Activated naive CD4-positive, alpha-beta T cell (primary cell): ENCODE measurements around the gene CCDC191.

ENCODE experiments used
- DNase-seq, 4 experiments: peaks; one replicate each; lab custom pipeline; 2025; lab: John Stamatoyannopoulos, UW

CCDC191 gene

GRCh38 chr3:114057011-114057347 is 653 bp upstream of the CCDC191 start:
- no peak for DNase-seq

- no peak for DNase-seq
Observed at GRCh38 chr3:114052216-114052615, 4.1 kb downstream of the CCDC191 start.

DNA sequence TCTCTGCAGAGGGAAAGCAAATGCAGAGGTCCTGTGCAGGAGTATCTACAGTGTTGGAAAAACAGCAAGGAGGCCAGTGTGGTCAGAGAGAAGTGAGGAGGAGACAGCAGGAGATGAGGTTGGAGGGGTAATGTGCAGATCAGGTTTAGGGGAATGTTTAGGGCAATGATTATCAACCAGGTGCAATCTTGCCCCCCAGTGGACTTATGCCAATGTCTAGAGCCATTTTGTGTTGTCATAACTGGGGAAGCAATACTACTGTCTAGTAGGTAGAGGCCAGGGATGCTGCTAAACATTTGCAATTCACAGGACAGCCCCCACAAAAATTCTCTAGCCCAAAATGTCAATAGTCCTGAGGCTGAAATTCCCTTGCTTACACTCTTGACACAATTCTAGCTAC is 13.1 kb downstream of the CCDC191 start:
- DNase-seq: no peak

- no peak for DNase-seq
Observed at GRCh38 chr3:114035896-114036295, 20.4 kb downstream of the CCDC191 start.

DNA sequence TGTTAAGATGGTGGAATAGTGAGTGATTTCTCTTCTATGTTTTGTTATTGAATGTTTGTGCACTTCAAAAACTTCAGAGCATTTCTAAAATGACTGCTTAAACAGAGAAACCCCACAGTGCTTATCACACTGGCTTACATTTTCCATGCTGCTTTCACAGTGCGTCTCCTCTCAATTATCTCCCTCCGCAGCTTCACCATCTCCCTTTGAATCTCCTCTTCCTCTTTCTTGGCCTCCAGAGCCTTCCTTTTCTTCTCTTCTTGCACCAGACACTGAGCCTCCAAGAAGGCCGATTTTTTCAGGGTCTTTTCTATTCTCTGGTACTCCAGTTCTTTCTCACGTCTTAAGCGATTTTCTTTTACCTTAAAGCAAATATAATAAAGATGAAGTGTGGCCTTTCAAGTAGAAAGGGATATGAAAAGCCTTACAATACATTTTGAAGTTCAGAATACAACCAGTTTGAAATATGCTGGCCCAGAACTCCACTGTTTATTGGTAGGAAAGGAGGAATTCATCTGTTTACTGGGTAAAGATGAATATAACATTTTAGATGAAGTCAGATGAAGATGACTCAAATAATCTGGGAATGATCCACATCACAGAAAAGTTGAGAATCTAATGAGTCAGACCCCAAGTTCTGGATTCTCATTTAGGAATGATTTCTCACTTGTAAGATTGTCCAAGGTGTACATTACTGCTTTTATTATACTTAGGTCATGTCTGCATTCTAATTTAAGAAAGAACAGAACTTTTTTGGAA is 21.4 kb downstream of the CCDC191 start:
- no peak for DNase-seq

- no peak for DNase-seq
Observed at GRCh38 chr3:114034211-114034610, 22.1 kb downstream of the CCDC191 start.

DNA sequence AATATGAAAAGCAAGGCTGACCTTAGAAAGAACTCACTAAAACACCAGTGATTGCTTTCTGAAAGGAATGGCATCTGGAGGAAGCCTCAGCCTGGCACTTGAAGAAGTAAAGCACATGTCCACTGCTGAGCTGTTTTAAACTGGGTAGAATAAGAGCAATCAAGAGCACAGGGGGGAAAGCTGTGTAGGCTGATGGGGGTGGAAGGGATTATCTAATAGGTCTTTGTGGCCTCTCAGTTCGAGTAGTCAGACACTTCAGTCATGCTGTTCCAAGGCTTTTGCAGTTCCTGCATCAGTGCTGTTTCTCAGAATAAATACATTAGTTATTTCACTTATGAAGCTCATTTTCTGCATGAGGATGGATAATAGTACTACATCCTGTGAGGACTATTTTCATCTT is 22.6 kb downstream of the CCDC191 start:
- no peak for DNase-seq

- DNase-seq: no peak
Observed at GRCh38 chr3:114026331-114026730, 30.0 kb downstream of the CCDC191 start.

- no peak for DNase-seq
Observed at GRCh38 chr3:114025451-114025850, 30.9 kb downstream of the CCDC191 start.

DNA sequence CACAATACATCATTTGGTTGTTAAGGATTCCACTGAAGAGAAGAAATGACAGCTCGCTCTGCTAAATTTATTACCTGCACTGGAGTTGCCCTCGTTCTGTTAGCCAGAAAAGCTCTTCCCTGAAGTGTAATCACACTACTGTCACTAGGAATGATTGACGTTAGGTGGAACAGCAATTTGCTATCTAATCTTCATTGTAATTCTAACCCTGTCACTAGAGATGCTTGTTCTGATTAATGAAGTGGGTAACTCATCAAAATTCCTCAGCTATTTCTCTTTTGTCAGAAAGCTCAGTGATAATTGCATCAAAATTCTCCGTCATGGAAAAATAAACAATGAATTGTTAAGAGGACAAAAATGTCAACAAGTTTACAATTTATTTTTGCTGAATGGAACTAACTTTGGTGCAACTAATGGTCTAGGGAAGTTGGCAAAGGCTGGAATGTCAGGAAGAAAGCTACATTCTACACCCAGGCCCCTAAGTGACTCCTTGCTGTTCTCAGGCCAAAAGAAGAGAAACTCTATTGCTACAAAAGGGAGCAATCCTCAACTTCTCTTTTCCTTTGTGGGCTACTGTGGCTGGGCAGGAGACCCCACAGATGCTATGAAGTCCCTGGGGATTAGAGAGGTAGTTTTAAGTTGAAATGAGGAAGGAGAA is 34.1 kb downstream of the CCDC191 start:
- no peak for DNase-seq

GRCh38 chr3:114020907-114021306 is 35.4 kb downstream of the CCDC191 start:
- no peak for DNase-seq

DNA sequence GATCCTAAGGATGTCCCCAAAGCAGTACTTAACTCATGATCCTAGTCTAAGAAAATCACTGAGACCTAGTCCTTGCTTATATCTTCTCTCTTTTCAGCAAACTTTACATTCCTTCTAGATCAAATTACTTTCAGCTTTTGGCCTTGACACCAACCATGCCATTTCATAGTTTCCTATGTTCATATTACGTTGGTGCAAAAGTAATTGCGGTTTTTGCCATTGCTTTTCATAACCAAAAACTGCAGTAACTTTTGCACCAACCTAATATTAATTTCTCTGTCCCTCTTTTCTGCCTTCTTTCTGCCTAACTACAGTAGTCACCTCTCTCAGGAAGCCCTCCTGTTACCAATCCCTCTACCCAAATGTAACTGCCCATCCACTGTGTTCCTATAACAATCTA is 36.8 kb downstream of the CCDC191 start:
- no peak for DNase-seq

DNA sequence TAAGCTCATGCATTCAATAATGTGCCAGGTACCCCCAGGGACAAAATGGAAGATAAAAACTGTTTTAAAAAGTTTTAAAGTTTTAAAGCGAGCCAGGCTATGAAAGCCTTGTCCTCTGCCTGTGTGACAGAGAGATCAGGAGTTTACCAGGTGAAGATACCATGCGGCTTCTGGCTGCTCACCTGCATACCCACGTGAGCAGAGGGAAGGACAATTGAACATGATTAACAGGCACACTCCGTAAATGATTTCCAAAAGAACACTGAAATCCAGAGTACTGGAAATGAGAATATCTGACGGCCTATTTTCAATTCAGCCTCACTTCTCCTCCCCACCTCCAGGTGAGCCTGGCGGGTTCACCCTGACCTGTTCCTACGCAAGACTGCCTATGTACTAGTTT is 42.1 kb downstream of the CCDC191 start:
- no peak for DNase-seq

DNA sequence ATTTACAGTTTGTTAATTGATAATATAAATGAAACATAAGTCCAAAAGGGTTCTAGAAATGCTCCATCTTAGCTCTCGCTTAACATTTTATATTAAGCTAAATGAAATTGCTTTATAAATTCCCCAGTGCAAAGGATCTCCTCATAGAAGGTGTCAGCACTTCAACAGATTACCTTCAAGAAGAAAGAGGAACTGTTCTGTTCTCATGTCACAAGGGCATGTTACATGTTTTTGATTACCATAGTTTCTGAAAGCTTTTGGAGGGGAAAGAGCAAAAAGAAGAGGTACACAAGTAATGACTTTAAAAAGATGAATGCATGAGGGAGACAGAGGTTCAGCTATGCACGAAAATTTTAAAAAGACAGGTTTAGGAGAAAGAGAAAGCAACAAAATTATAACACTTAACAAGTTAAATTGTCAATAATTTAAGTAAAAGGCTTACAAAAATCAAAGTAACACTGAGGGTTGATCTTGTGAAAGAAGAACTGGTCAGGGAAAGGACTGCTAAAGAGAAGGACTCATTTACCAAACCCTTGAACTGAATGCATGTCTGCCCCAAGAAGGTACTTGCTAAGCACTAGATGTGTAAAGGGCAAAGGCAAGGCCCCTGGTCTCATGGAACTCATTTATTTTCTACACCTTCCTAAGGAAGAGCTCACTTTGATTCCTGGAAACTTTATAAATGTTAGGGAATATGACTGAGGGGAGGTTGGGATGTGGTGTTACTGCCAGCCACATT is 45.1 kb downstream of the CCDC191 start:
- no peak for DNase-seq

- DNase-seq: no peak
Observed at GRCh38 chr3:114005481-114005880, 50.8 kb downstream of the CCDC191 start.

GRCh38 chr3:113985541-113985940 is 70.8 kb downstream of the CCDC191 start:
- DNase-seq: no peak

GRCh38 chr3:113983544-113983943 is 72.8 kb downstream of the CCDC191 start:
- no peak for DNase-seq

- no peak for DNase-seq
Observed at GRCh38 chr3:113981803-113982202, 74.5 kb downstream of the CCDC191 start.

DNA sequence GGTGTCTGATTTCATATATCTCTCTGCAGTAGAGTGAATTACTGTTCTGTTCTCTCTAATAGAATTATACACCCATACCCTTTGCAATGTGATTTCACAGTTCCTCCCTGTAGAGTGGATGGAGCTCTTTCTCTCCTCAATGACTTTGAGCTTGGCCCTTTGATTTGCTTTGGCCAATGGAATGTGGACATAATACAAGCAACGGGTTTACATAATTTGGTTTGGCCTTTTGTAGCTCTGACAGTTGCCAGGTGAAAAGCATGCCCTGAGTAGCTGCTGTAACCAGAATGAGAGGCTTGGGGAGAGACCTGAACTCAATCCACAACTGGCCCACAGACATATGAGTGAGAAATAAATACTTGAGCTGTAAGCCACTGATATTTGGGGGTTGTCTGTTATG is 76.4 kb downstream of the CCDC191 start:
- DNase-seq: no peak

DNA sequence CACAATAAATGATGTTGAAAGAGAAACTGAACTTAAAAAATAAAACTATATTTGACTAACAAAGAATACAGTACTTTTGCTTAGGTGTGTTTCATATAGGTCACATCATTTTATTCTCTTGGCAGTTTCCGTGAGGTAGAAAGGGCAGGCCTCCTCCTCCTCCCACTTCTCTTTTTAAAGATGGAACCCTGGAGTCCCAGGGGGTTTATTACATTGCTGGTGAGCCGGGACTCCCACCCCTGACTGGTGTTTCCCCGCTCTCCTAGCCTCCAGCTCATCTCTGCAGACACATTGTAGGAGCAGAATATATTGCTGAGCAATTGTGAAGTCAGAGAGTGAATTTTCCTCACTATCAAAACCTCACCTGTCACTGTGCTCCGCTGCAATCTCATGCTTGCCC is 78.5 kb downstream of the CCDC191 start:
- DNase-seq: no peak

DNA sequence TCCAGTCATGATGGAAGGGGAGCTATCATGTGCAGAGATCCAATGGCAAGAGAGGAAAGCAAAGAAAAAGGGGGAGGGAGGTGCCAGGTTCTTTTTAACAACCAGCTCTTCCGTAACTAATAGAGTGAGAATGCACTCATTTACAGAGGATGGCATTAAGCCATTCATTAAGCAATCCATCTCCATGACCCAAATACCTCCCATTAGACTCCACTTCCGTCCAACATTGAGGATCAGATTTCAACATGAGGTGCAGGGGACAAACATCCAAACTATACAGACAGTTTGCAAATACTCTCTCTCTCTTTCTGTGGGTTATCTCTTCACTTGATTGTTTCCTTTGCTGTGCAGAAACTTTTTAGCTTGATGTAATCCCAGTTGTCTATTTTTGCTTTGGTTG is 87.3 kb downstream of the CCDC191 start:
- DNase-seq: no peak

- no peak for DNase-seq
Observed at GRCh38 chr3:113966172-113966571, 90.2 kb downstream of the CCDC191 start.

DNA sequence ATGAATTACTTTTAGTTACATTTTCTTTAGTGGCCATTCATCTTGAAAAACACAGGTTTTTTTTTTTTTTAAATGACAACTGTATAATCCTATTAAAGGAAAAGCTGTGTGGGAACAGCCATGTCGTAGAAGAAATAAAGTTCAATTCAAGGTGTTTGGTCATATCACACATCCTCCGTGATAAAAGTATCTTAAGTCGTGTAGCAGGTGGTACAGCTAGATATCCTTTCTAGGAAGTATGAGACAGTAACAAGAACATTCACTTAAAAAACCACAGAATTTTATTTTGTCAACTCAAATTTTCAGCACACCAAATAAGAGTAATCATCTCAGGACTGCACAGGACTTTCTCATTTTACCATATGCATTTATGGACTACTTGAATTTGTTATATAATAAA is 92.4 kb downstream of the CCDC191 start:
- no peak for DNase-seq
